ENCODE results near the gene EGFL7.
"Not testable (repeated sequence)": the region's sequence is repeated elsewhere in the genome, so short reads cannot be mapped to it uniquely, and the experiment has no call there.

Gene EGFL7

GRCh38 chr9:136690104-136690805, 27.5 kb downstream of the EGFL7 start:
- no peak for DNase-seq

GRCh38 chr9:136690806-136691261, 28.1 kb downstream of the EGFL7 start:
- no peak for DNase-seq

- no peak for DNase-seq
These were observed 28.8 kb downstream of the EGFL7 start for GRCh38 chr9:136691316-136692184.

- no peak for DNase-seq
These were observed 29.7 kb downstream of the EGFL7 start for GRCh38 chr9:136692185-136693134.

GRCh38 chr9:136693135-136693489, 30.4 kb downstream of the EGFL7 start:
- no peak for DNase-seq

GRCh38 chr9:136693490-136694162, 30.9 kb downstream of the EGFL7 start:
- peak; percentile 51 for DNase-seq

- peak; percentile 47 for DNase-seq
These were observed 31.6 kb downstream of the EGFL7 start for GRCh38 chr9:136694163-136694871.

- DNase-seq: no peak
These were observed 32.1 kb downstream of the EGFL7 start for GRCh38 chr9:136694872-136695247.

GRCh38 chr9:136695435-136695895, 32.7 kb downstream of the EGFL7 start:
- no peak for DNase-seq

- DNase-seq: no peak
These were observed 33.2 kb downstream of the EGFL7 start for GRCh38 chr9:136695955-136696354.

- no peak for DNase-seq
These were observed 33.8 kb downstream of the EGFL7 start for GRCh38 chr9:136696502-136696901.

GRCh38 chr9:136697146-136697820, 34.6 kb downstream of the EGFL7 start:
- no peak for DNase-seq

GRCh38 chr9:136697821-136698526, 35.3 kb downstream of the EGFL7 start:
- DNase-seq: no peak

GRCh38 chr9:136698635-136699246, 36.0 kb downstream of the EGFL7 start:
- DNase-seq: no peak

GRCh38 chr9:136700304-136700703, 37.6 kb downstream of the EGFL7 start:
- DNase-seq: no peak

- DNase-seq: no peak
These were observed 38.4 kb downstream of the EGFL7 start for GRCh38 chr9:136700959-136701667.

- DNase-seq: no peak
These were observed 38.9 kb downstream of the EGFL7 start for GRCh38 chr9:136701668-136702053.

GRCh38 chr9:136703276-136703860, 40.7 kb downstream of the EGFL7 start:
- DNase-seq: no peak

- DNase-seq: not testable (repeated sequence)
These were observed 42.0 kb downstream of the EGFL7 start for GRCh38 chr9:136704741-136705140.

Data from EL (cell line).